ENCODE results near the gene TAS2R50.
"Not testable (repeated sequence)": the region's sequence is repeated elsewhere in the genome, so short reads cannot be mapped to it uniquely, and the experiment has no call there.

The TAS2R50 gene, protein sequence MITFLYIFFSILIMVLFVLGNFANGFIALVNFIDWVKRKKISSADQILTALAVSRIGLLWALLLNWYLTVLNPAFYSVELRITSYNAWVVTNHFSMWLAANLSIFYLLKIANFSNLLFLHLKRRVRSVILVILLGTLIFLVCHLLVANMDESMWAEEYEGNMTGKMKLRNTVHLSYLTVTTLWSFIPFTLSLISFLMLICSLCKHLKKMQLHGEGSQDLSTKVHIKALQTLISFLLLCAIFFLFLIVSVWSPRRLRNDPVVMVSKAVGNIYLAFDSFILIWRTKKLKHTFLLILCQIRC

DNA sequence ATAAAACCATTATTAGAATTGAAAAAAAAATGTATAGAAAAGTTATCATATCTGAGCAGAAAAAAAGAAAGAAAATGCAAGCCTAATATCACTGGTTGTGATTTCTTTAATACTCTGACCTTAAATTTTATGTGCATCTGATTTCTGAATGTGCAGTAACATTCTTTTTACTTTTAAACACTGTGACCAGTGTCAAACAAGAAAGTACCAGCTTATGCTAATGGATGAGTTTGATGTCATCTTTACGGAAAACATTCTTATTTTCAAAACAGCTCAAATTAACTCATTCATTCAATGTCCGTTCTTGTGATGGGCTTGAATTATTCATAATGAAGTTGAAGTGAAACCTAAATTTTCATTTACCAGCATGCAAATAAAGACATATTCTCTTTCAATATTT is at the start of gene TAS2R50:
Gene TAS2R50, minus strand, starts transcription at position 101 of the 400 bp plus-strand sequence. Its CDS starts 52 bp downstream, at position 49.
- DNase-seq: no peak

DNA sequence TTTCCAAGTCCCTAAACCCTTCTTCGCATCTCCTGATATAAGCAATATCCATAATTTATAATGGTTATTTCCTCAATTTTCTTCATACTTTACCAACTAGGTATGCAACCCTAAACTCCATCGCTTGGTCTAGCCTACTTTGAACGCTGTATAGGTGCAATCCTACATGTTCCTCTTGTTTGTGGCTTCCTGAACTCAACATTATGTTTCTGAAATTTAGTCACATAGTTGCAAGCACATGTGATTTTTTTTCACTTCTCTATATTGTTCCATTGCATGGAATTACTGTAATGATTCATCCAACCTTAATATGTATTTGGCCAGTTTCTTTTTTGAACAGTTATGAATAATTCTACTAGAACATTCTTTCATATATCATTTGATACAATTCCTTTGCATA is 47.2 kb upstream of the TAS2R50 start:
- not testable (repeated sequence) for DNase-seq

DNA sequence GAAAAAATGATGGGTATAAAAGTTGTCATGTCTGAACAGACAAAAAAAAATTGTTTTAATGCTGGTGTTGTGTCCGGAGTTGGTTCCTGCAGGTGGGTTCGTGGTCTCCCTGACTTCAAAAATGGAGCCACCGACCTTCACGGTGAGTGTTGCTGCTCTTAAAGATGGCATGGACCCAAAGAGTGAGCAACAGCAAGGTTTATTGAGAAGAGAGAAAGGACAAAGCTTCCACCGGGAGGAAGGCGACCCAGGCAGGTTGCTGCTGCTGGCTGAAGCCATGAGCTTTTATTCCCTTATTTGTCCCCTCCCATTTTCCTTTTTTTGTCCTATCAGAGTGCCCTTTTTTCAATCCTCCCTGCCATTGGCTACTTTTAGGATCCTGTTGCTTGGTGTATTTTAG is 44.6 kb upstream of the TAS2R50 start, which contains the start of gene TAS2R31:
Gene TAS2R31, minus strand, starts transcription at position 101 of the 400 bp plus-strand sequence. Its CDS starts 72 bp downstream, at position 29.
- no peak for DNase-seq

DNA sequence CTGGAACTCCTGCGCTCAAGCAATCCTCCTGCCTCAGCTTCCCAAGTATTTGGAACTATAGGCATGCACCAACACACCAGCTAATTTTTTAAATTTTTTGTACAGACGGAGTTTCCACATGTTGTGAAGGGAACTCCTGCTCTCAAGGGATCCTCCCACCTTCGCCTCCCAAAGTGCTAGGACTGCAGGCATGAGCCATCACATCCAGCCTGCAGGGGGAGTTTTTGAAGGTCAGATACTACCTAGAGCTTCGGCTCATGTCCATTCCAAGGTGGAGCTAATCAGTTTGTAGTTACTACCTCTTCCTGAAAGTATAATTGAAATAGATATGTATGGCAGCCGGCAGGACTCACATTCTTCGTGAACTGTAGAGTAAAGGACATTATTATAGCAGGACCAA is 39.4 kb upstream of the TAS2R50 start:
- no peak for DNase-seq

DNA sequence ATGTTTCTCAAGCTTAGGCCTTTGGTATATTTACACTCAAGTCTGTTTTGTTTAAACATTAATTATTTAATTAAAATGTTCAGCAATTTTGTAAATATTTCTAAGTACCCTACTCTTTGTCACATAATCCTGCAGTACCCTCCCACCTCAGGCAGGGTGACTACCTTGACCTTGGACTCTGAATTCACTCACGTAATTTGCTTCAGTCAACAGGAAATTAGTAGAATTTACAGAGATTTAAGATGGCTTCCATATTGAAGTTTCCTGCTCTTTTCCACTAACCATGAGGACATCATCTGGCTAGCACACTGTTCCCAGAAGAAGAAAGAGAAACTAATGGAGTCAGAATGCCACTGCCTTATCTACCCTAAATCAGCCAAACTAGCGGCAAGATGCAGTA is 36.7 kb upstream of the TAS2R50 start:
- DNase-seq: no peak

DNA sequence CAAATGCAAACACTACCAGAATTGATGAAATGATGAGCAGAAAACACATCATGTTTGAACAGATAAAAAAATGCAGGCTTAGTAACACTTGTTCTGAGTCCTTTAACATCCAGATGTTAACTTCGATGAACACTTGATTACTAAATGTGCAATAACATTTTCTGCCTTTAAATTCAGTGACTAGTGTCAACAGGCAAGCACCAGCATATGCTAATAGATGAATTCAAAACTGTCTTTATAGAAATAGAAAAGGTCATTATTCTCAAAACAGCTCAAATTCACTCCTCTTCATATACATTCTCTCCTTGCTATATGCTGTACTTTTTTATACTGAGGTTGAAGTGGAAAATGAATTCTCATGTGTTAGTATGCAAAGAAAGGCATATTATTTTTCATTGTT is 35.8 kb upstream of the TAS2R50 start, which contains the start of gene TAS2R19:
Gene TAS2R19, minus strand, starts transcription at position 101 of the 400 bp plus-strand sequence. Its CDS starts 49 bp downstream, at position 52.
- DNase-seq: no peak

DNA sequence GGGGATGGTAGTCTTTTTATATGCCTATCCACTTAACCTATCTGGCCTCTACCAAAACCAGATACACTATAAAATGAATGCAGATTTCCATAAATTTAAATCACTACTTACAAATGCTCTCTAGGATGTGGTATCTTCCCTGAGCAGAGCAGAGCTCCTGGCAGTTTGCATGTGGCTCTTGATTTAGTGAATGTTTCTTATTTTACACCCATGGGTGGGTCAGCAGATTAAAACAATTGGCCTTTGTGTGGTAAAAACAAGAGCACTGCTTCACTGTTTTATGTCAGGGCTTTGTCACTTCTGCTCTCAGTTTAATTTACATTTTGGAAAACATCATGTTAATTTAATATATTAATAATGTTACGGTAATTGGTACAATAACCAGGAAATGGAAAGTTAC is 30.2 kb upstream of the TAS2R50 start:
- no peak for DNase-seq

DNA sequence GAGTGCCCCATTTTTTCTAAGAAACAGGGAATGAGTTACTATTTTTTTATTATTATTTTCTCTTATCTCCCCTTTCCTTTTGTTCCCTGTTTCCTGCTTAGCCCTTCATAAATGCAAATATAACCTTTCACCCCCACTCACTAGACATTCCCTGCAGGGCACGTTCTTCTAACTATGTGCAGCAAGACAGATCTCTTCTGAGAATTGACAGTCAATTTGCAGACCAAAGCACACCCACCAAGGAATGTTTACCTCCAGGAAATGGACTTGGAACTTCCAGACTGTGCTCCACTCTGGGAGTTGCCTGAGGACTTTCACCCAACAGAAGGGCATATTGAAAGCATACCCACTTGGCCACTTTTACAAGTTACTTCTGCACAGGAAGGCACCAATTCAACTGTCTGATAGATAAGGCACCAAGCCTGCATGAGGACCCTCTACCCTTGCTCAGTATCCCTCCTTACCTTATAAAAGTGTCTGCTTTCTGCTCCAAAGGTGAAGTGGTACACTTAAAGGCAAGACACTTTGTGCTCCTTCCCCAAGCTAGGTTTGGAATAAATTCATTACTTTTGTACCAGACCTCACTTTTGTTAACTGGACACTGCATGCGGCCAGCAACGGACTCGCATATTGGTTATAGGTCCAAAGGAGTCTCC is 29.2 kb upstream of the TAS2R50 start:
- no peak for DNase-seq

DNA sequence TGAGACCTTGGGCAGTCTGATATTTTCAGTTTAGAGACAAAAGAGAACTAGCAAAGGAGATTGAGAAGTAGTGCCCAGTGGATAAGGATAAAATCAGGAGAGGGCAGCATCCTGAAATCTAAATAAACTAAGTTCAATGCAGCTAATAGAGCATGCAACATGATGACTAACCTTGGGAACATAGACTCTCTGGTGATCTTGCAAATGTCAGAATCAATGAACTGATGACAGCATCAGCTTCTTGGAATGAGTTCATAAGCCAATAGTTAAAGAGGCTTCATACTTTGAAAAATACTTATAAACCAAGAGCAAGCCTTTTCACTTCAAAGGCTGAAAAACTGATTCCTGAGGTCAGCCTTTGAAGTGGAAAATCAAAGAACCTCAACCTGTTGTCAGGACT is 27.5 kb upstream of the TAS2R50 start:
- DNase-seq: no peak

DNA sequence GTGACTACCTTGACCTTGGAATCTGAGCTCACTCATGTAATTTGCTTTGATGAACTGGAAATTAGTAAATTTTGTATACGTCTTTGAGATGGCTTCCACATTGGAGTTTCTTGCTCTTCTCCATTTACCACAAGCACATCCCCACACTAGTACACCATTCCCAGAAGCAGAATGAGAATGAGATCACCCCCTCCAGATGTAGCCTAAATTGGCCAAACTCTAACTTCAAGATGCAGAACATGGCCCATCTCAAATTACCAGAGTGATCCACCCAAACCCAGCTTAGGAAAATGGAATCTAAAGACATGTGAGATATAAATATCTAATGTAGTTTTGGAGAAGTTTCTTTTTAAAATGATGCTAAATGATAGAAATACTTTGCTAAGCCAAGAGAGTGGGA is 20.9 kb upstream of the TAS2R50 start:
- DNase-seq: no peak

DNA sequence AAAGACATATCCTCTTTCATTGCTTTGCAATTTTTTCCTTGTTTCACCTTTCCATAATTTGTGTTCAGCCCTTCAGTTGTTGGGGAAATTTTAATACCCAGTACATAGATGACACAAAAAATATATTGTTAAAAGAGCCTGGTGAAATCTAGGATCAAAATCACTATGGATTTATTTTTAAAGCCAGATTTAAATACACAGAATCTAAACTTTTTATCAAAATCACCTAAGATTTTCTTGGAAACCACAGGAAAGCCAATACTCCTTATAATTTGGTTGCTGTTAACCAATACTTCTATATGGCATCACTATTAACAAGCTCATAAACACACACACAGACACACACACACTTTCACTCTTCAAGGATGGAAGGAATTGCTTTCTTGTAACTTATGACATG is 11.5 kb upstream of the TAS2R50 start, which contains the start of gene TAS2R20:
Gene TAS2R20, minus strand, starts transcription at position 101 of the 400 bp plus-strand sequence. CDS start 429 bp downstream, outside the sequence.
- DNase-seq: no peak

DNA sequence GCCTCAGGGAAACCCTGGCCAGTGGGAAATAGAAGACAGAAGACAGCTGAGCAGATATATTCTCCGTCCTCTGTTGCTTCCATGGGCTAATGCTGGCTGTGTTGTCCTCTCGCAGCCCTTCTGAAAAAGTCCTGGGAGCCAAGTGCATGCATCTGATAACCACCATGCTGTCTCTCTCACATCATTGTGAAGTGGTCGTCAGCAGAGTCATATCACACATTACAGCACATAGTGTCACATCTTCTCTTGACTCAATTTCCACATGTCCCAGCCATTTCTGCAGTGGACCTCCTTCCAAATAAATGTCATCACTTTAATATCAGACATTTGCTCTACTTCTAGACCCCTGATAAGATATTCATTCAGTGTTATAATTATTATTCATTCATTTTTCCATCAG is 7.6 kb upstream of the TAS2R50 start:
- no peak for DNase-seq

DNA sequence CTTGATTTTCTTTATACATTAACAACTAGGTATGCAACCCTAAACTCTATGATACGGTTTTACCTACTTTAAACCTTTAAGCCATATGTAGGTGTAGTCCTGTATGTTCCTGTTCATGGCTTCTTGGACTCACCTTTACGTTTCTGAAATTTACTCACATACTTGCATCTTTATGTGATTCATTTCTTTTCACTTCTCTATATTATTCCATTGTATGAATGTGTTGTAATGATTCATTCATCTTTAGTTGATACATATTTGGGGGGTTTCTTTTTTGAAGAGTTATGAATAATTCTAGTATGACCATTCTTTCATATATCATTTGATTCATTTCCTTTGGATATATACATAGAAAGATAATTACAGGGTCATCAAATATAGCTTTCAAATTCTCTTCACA is 2.4 kb upstream of the TAS2R50 start:
- no peak for DNase-seq

DNA sequence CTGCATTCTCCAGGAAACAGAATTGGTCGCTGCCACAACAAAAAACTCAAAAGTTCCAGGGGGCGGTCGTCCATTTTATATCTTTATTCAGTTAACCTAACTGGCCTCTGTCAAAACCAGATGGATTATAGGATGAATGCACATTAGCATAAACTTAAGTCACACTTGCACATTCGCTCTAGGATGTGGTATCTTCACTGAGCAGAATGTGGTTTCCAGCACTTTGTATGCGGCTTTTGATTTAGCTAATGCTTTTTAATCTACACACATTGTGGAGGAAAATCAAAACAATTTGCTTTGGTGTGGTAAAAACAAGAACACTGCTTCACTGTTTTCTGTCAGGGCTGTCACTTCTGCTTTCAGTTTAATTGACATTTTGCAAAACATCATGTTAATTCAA is 4.5 kb downstream of the TAS2R50 start:
- DNase-seq: no peak

DNA sequence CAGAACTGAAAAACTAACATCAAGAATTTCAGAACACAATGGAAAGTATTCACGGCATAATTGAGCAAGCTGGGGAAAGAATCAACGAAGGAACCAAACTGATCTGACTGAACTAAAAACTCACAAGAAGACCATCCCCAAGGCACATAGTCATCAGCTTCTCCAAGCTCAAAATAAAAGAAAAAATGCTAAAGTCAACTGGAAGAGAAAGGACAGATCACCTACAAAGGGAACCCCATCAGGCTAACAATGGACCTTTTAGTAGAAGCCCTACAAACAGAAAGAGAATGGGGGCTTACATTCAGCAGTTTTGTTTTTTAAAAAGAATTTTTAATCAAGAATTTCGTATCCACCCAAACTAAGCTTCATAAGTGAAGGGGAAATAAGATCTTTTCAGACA is 11.7 kb downstream of the TAS2R50 start:
- no peak for DNase-seq

DNA sequence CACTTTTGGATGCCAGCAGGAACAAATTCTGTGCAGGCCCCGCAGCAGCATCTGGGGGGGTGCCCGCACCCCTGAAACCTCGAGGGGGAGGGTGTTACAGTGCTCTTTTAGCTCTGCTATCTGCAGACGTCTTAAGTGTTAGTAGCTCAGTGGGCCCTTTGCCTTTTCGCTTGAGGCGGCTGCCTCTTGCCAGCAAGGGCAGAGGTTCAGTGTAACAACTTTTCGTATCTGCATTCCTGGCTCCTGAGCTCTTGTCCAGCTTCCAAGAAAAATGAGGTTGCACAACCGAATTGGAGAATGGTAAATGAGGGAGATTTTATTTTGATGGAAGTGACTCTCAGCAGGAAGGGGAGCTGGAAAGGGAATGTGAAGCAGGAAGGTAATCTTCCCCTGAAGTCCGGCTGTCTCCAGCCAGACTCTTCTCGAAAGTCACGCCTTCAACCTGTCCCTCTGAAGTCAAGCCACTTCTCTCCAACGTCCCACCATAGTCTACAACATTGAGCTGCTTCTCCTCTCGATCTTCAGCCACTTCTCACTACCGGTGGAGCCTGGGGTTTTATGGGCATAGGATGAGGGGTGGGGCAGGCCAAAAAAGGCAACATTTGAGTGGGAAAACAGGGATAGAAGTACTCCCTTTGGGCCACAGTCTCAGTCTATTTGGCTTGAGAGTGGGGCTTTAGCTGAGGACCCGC is 17.8 kb downstream of the TAS2R50 start:
- no peak for DNase-seq

DNA sequence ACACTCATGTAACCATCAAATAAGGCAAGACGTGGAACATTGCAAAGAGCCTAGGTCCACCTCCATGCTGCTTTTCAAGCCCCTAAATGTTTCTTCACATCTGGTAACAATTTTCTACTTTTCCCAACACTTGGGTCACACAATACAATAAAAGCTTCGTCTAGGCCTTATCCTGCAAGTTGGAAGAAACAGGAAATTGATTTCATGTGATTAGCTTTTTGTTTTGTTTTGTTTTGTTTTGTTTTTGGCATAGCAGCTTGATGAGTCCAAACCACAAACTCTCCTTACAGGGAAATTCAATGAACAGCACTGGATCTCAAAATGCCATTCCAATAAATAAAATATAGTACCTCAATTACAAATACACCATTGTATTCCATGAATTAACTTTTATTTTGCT is 19.3 kb downstream of the TAS2R50 start:
- DNase-seq: no peak

DNA sequence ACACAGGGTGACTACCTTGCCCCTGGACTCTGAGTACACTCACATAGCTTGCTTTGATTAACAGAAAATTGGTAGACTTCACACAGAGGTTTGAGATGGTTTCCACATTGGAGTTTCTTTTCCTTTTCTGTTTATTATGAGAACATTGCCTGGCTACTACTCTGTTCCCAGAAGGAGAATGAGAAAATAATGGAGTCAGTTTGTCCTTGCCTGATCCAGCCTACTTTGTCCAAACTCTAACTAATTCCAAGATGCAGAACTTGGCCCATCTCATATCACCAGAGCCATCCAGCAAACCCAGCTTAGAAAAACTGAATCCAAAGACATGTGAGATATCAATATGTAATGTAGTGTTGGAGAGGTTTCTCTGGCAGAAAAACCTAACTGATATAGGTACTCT is 20.4 kb downstream of the TAS2R50 start:
- DNase-seq: no peak

DNA sequence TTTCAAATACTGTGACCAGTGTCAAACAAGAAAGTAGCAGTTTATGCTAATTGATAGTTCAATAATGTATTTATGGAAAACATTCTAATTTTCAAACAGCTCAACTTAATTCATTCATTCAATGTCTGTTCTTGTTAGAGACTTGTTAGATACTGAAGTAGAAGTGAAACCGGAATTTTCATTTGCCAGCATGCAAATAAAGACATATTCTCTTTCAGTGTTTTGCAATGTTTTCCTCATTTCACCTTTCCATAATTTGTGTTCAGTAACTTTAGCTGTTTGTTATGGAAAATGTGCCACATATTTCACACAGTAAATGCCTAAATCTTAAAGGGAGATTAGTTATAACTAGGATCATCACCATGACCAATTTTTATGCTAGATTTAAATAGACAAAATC is 21.2 kb downstream of the TAS2R50 start:
- no peak for DNase-seq

DNA sequence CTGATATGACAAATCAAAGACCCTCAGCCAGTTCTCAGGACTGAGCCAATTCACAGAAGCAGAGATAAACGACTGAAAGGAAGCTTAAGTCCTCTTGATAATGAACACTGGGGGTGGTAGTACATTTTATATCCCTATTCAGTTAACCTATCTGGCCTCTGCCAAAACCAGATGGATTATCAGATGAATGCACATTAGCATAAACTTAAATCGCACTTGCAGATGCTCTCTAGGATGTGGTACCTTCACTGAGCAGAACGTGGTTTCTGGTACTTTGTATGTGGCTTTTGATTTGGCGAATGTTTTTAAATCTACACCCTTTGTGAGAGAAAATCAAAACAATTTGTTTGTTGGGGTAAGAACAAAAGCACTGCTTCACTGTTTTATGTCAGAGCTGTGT is 26.5 kb downstream of the TAS2R50 start:
- no peak for DNase-seq

DNA sequence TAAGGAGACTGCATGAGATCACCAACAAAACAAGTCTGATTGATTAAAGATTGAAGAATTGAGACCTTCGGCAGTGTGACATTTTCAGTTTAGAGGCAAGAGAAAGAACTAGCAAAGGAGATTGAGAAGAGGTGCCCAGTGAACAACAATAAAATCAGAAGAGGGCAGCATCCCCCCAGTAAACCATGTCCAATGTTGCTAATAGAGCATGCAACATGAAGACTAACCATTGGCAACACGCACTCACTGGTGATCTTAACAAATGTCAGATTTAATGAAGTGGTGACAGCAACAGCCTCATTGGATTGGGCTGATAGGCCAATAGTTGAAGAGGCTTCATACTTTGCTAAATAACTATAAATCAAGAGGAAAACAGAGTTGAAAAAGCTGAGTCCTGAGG is 26.9 kb downstream of the TAS2R50 start:
- DNase-seq: no peak

DNA sequence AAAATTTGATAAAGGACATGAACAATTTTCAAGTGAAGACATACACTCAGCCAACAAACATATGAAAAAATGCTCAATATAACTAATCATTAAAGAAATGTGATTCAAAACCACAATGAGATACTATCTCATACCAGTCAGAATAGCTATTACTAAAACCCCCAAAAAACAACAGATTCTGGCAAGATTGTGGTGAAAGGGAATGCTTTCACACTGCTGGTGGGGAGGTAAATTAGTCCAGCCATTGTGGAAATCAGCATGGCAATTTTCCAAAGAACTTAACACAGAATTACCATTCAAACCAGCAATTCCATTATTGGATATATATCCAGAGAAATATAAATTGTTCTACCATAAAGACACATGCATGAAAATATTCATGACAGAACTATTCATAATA is 29.0 kb downstream of the TAS2R50 start:
- no peak for DNase-seq

DNA sequence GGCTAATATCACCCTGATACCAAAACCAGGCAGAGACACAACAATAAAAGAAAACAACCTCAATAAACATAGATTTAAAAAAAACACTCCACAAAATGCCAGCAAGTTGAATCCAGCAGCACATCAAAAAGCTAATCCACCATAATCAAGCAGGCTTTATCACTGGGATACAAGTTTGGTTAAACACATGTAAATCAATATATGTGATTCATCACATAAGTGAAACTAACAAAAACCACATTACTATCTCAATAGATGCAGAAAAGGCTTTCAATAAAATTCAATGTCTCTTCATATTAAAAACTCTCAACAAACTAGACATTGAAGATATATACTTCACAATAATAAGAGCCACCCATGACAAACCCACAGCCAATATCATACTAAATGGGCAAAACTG is 30.6 kb downstream of the TAS2R50 start:
- no peak for DNase-seq

DNA sequence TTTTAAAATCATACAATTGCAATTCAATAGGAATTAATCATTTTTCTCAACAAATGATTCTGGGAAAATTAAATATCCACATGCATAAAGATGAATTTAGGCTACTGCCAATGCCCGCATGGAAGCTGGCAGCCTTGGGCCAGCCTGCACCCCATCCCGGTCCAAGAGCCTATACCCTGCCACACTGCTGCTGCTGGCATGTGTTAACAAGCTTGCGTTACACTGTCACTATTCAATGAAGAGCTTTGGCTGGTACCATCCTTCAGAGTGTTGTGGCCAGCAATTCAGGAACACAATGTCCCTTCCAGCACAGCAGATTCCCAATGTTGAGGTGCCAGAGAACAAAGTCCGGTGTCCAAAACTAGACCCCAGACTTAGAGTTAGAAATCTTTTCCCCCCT is 34.1 kb downstream of the TAS2R50 start:
- DNase-seq: no peak

All from DMS153 (cell line).